D721Med (cell line): Measurements from ENCODE around the gene SKAP2.

Experiments used
- DNase-seq: peaks from one replicate; pipeline ENCODE4 v3.0.0; 2011; ENCODE audit warnings: low spot score; ENCODE audit not compliant: insufficient read length
- FAIRE-seq: peaks from 2 replicates; lab custom pipeline; 2011; peaks lifted over from hg19 to GRCh38; lab: Jason Lieb, UNC
- CTCF ChIP-seq: IDR thresholded peaks from 2 replicates; pipeline ENCODE4 v1.5.1; 2012; ENCODE audit warnings: mild to moderate bottlenecking, control low read depth; ENCODE audit not compliant: insufficient read depth; ENCODE audit errors: missing control alignments

Gene SKAP2

GRCh38 chr7:26897928-26898327, 33.5 kb upstream of the SKAP2 start:
- TF ChIP-seq CTCF = no peak
- FAIRE-seq (no peak), DNase-seq (no peak)

- TF ChIP-seq CTCF = no peak
- FAIRE-seq (no peak), DNase-seq (no peak)
Measured at GRCh38 chr7:26891400-26892350, 27.3 kb upstream of the SKAP2 start.

DNA sequence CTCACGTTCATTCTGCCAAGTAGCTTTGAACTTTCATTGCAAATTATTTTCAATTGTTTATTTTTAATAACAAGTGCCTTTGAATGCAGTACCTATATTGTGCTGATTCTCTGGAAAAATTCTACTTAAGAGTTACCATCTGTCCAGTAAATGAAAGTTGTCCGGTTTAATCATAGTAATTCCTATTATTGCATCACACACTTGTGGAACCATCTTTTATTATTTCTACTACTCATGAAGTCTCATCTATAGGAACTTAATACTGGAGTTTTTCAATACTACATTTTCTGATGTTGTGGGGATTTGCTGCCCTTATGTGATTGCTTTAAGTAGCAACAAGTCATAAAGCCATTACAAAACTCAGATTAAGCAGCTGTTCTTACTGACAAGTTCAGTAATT, 16.5 kb upstream of the SKAP2 start:
- no peak for TF ChIP-seq CTCF
- DNase-seq = no peak
- FAIRE-seq = no peak

GRCh38 chr7:26879671-26880070, 15.3 kb upstream of the SKAP2 start:
- DNase-seq (no peak), FAIRE-seq (no peak)
- no peak for TF ChIP-seq CTCF

DNA sequence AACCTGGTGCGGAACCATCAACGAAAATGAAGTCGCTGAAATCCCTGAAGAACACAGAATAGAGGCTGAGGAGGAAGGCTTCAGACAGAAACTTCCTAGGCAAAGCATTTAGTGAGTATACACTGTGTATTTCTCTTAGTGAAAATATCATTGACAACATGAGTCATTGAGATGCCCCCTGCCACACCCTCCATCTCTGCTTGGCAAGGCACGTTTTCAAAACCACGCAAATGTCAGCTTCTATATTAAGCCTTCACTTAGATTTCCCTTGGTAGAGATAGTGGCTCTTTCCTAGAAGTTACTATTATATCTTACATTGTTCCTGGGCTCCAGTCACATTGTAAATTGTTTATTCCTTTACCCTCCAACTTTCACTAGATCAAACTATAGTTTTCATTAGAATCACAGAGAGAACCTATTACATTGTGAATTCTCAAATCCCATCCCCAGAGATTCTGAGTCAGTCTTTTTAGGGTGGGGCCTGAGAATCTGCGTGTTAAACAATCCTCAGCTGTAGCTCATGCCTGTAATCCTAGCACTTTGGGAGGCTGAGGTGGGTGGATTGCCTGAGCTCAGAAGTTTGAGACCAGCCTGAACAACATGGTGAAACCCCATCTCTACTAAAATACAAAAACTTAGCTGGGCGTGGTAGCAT, 4.6 kb upstream of the SKAP2 start:
- no peak for FAIRE-seq
- TF ChIP-seq CTCF = no peak
- DNase-seq = no peak

- TF ChIP-seq CTCF = no peak
- DNase-seq (no peak), FAIRE-seq (no peak)
Measured at GRCh38 chr7:26865094-26865388, 651 bp upstream of the SKAP2 start.
